ENCODE data around the gene CLN6. TPM values are rescaled to one million over a fixed set of nuclear protein-coding genes. Genes with fewer than 3 reads are reported as not detected.

Gene CLN6
- 22.1 and 25.4 TPM in 2 replicates for polyA plus RNA-seq (2011; rRNA removed)
- polyA minus RNA-seq (2011; rRNA and poly(A)+ RNA removed): 25.1 and 27.1 TPM in 2 replicates

GRCh38 chr15:68229386-68230156, at the start of gene CLN6:
Gene CLN6 (minus strand): TSS chr15:68229728. CDS start chr15:68229584, 144 bp downstream.
- no peak for TF ChIP-seq CTCF (IDR thresholded peaks at IDR 0.05; ENCODE audit: insufficient read depth, low read depth, low read length)
- ChIA-PET CTCF (interaction anchor here (0.6 to 1.1 kb wide), 3 partner anchors 11 to 703 kb away, joined by 3 read pairs; no protein-coding TSS in a partner anchor), POLR2A (interaction anchor here (0.6 kb wide), 2 partner anchors 34 to 659 kb away, joined by 5 to 8 read pairs; no protein-coding TSS in a partner anchor)
- peak; percentile 37 for DNase-seq (ENCODE audit: low read depth)
- Histone ChIP-seq H3K36me3 (ENCODE audit: control insufficient read depth, insufficient read depth, low read length) (no peaks in the 10 kb centered on the region), H3K4me3 (ENCODE audit: low read depth, low read length) (peak within 1 kb of the TSS; percentile 82), H3K27me3 (ENCODE audit: control insufficient read depth, insufficient read depth, low read length) (no peaks in the 10 kb centered on the region)

GRCh38 chr15:68278595-68279405, 49.3 kb upstream of the CLN6 start:
- CTCF ChIA-PET: interaction anchor here (3.6 kb wide), 1 partner anchor 26 kb away, joined by 17 read pairs; no protein-coding TSS in a partner anchor
- Histone ChIP-seq H3K36me3 (ENCODE audit: control insufficient read depth, insufficient read depth, low read length) (no peaks in the 10 kb centered on the region), H3K27me3 (ENCODE audit: control insufficient read depth, insufficient read depth, low read length) (no peaks in the 10 kb centered on the region), H3K4me3 (ENCODE audit: low read depth, low read length) (peak overlapping the region; percentile 85)
- POLR2A ChIA-PET: interaction anchor here (1.0 kb wide), 1 partner anchor 15 kb away, joined by 3 read pairs; no protein-coding TSS in a partner anchor
- TF ChIP-seq CTCF (IDR thresholded peaks at IDR 0.05; ENCODE audit: insufficient read depth, low read depth, low read length): no peak
- DNase-seq (ENCODE audit: low read depth): no peak

- Histone ChIP-seq H3K36me3 (ENCODE audit: control insufficient read depth, insufficient read depth, low read length) (no peaks in the 10 kb centered on the region), H3K27me3 (ENCODE audit: control insufficient read depth, insufficient read depth, low read length) (no peaks in the 10 kb centered on the region), H3K4me3 (ENCODE audit: low read depth, low read length) (peak overlapping the region; percentile 85)
- ChIA-PET CTCF (interaction anchor here (1.3 to 3.6 kb wide), 3 partner anchors 11 to 276 kb away, joined by 3 to 17 read pairs (median 8); no protein-coding TSS in a partner anchor), POLR2A (no interaction called here)
- no peak for DNase-seq (ENCODE audit: low read depth)
- TF ChIP-seq CTCF (IDR thresholded peaks at IDR 0.05; ENCODE audit: insufficient read depth, low read depth, low read length): peak; percentile 52
These were observed 48.7 kb upstream of the CLN6 start for GRCh38 chr15:68278345-68278594.

- Histone ChIP-seq H3K36me3 (ENCODE audit: control insufficient read depth, insufficient read depth, low read length) (no peaks in the 10 kb centered on the region), H3K27me3 (ENCODE audit: control insufficient read depth, insufficient read depth, low read length) (no peaks in the 10 kb centered on the region), H3K4me3 (ENCODE audit: low read depth, low read length) (peak within 1 kb of the TSS; percentile 85)
- CTCF ChIA-PET: interaction anchor here (0.6 to 3.6 kb wide), 8 partner anchors 12 to 396 kb away, joined by 3 to 17 read pairs (median 4); no protein-coding TSS in a partner anchor
- peak; percentile 49 for DNase-seq (ENCODE audit: low read depth)
- POLR2A ChIA-PET: interaction anchor here (0.6 kb wide), 2 partner anchors 9 to 57 kb away, joined by 3 to 4 read pairs; no protein-coding TSS in a partner anchor
- TF ChIP-seq CTCF (IDR thresholded peaks at IDR 0.05; ENCODE audit: insufficient read depth, low read depth, low read length): no peak
These were observed 48.2 kb upstream of the CLN6 start, which contains the start of gene FEM1B for GRCh38 chr15:68277603-68278344. Gene FEM1B (plus strand): TSS chr15:68277745. CDS start chr15:68278418, 673 bp downstream.

All from BJ (cell line).